ENCODE measurements around the gene LY6G5C.

DNA sequence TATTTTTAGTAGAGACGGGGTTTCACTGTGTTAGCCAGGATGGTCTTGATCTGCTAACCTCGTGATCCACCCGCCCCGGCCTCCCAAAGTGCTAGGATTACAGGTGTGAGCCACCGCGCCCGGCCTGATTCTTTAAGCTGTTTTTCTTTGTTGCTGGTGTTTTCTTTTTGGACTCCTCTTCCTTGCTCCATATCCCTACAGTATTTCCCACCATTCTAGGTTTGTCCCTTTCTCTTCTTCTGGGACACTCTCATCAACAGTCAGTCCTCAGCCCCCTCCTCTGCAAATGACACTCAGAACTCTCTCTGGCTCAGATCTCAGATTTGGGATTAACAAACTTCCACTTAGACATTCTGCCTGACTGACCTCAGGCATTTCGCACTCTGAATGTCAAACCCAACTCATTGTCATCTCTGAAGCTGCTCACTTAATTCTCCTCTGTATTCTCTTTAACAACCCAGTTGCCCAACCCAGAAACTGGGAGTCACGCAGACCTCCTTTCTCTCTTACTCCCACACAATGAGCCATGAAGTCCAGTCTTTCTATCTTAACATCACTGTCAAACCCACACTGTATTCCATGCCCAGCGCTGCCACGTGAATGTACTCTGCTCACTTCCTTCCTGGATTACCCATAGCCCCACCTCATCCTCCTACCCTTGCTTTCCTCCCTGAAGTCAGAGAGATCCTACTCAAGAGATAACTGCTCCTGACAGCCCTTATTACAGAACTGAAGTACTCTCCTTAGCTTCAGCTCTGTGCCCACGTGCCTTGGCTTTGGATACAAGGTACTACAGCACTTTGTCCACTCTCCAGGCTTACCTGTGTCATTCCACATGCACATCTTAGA, 44.9 kb upstream of the LY6G5C start:
- no peak for TF ChIP-seq CTCF (IDR thresholded peaks at IDR 0.05)
- no peak for TF ChIP-seq POLR2A (IDR thresholded peaks at IDR 0.05)

Measured in tibial nerve (tissue), 3 donors.